HCT116 (cell line): Measurements from ENCODE around the gene PRPH2. TPM values are rescaled to one million over a fixed set of nuclear protein-coding genes. Genes with fewer than 3 reads are reported as not detected.

Source experiments
- ATAC-seq: fragments of 200-7000 bp; cut with Tn5 transposase; 2 replicates; pipeline ENCODE4 v1.9.1; 2020; ENCODE audit warnings: mild to moderate bottlenecking, moderate library complexity
- BruUV-seq: library from RNA; stranded (reverse); fragments of 400-500 nt; replicated peaks from 2 replicates; lab custom pipeline; 2021; lab: Mats Ljungman, UMichigan
- CTCF ChIA-PET: fragments of 300-600 bp; sonication (Branson Sonifier 250); formaldehyde crosslinking; loops from one replicate; lab custom pipeline; 2021; ENCODE audit warnings: antibody characterized with exemption; lab: Charles Lee
- POLR2A ChIA-PET: fragments of 300-600, 350-600 bp; sonication (Branson Sonifier 250); formaldehyde crosslinking; loops from one replicate; lab custom pipeline; 2021; ENCODE audit warnings: antibody characterized with exemption; lab: Charles Lee
- RAD21 ChIA-PET, 2 experiments: fragments of 300-600 bp; sonication (Branson Sonifier 250); formaldehyde crosslinking; loops; one replicate each; lab custom pipeline; 2023; ENCODE audit warnings: low total read pairs in 2 of 2; ENCODE audit not compliant: uncharacterized antibody in 2 of 2, unreplicated experiment in 2 of 2, low non-redundant PET in 1 of 2; lab: Charles Lee
- DNase-seq: peaks from one replicate; pipeline ENCODE4 v3.0.0-alpha.2; 2010; ENCODE audit warnings: low read depth, low spot score
- H2AFZ ChIP-seq: fragments of 200-600 bp; shearing (Covaris generic), sonication (generic); 2 replicates; pipeline ENCODE4 v1.6.1; 2017; ENCODE audit warnings: low read depth, mixed run types, mixed read lengths, antibody characterized with exemption, low read length; ENCODE audit not compliant: poor library complexity, severe bottlenecking
- H3K27ac ChIP-seq: 2 replicates; pipeline ENCODE4 v1.5.1; 2012; ENCODE audit warnings: low read depth, low read length
- H3K27me3 ChIP-seq: fragments of 200-600 bp; sonication (generic); 2 replicates; pipeline ENCODE4 v1.6.1; 2016; ENCODE audit warnings: mixed run types, low read length, mixed read lengths; ENCODE audit not compliant: insufficient read depth
- H3K36me3 ChIP-seq, 2 experiments: fragments of 200-500 bp in 1 of 2; fragments of 200-600 bp in 1 of 2; sonication (Bioruptor generic) in 1 of 2; sonication (generic) in 1 of 2; 2 replicates each; pipeline versions ENCODE4 v1.5.1 to v1.6.1; 2014 to 2016; ENCODE audit warnings: low read length in 2 of 2, inconsistent platforms in 1 of 2, mixed read lengths in 1 of 2, mixed run types in 1 of 2; ENCODE audit not compliant: insufficient read depth in 2 of 2, control insufficient read depth in 1 of 2
- H3K4me1 ChIP-seq, 2 experiments: fragments of 200-600 bp in 1 of 2; sonication (generic) in 1 of 2; 2 replicates each; pipeline versions ENCODE4 v1.5.1 to v1.6.1; 2012 to 2017; ENCODE audit warnings: low read length in 2 of 2, inconsistent platforms in 1 of 2, mild to moderate bottlenecking in 1 of 2, mixed read lengths in 1 of 2, mixed run types in 1 of 2, moderate library complexity in 1 of 2; ENCODE audit not compliant: insufficient read depth in 2 of 2, control insufficient read depth in 1 of 2
- H3K4me2 ChIP-seq: fragments of 200-600 bp; sonication (generic); 2 replicates; pipeline ENCODE4 v1.6.1; 2017; ENCODE audit warnings: mixed run types, low read length, mixed read lengths
- H3K4me3 ChIP-seq, 2 experiments: fragments of 200-600 bp in 1 of 2; sonication (generic) in 1 of 2; replicated peaks in 1 of 2; 2 replicates each; pipeline ENCODE4 v1.5.1; 2011 to 2016; ENCODE audit warnings: low read length in 2 of 2, control low read depth in 1 of 2, low read depth in 1 of 2, mild to moderate bottlenecking in 1 of 2, mixed read lengths in 1 of 2, mixed run types in 1 of 2
- H3K79me2 ChIP-seq: fragments of 200-600 bp; sonication (generic); 2 replicates; pipeline ENCODE4 v1.6.1; 2017; ENCODE audit warnings: mild to moderate bottlenecking, mixed run types, low read length, moderate library complexity, mixed read lengths; ENCODE audit not compliant: insufficient read depth
- H3K9ac ChIP-seq: fragments of 200-600 bp; sonication (generic); 2 replicates; pipeline ENCODE4 v1.6.1; 2016; ENCODE audit warnings: low read length, mixed read lengths
- H3K9me2 ChIP-seq: fragments of 200-600 bp; sonication (generic), shearing (Covaris generic); 2 replicates; pipeline ENCODE4 v1.6.1; 2017; ENCODE audit warnings: mixed run types, mild to moderate bottlenecking, moderate library complexity; ENCODE audit not compliant: insufficient read depth
- H3K9me3 ChIP-seq, 2 experiments: fragments of 200-500 bp in 1 of 2; fragments of 200-600 bp in 1 of 2; sonication (Bioruptor generic) in 1 of 2; sonication (generic) in 1 of 2; 2 replicates each; pipeline ENCODE4 v1.6.1; 2014 to 2017; ENCODE audit warnings: low read length in 2 of 2, mixed read lengths in 2 of 2, inconsistent platforms in 1 of 2, low read depth in 1 of 2, mild to moderate bottlenecking in 1 of 2, mixed run types in 1 of 2, moderate library complexity in 1 of 2; ENCODE audit not compliant: control insufficient read depth in 1 of 2, insufficient read depth in 1 of 2
- H4K20me1 ChIP-seq: fragments of 200-600 bp; sonication (generic), shearing (Covaris generic); 2 replicates; pipeline ENCODE4 v1.6.1; 2017; ENCODE audit warnings: mixed run types, mild to moderate bottlenecking, moderate library complexity; ENCODE audit not compliant: insufficient read depth
- ATF3 ChIP-seq: IDR thresholded peaks from 2 replicates; pipeline ENCODE4 v1.6.1; 2012
- CBX3 ChIP-seq: IDR thresholded peaks from 2 replicates; pipeline ENCODE4 v1.6.1; 2012; ENCODE audit warnings: low read depth
- CEBPB ChIP-seq: IDR thresholded peaks from 2 replicates; pipeline ENCODE4 v1.6.1; 2012; ENCODE audit warnings: low read depth
- EGR1 ChIP-seq: IDR thresholded peaks from 2 replicates; pipeline ENCODE4 v1.6.1; 2012; ENCODE audit warnings: low read depth
- ELF1 ChIP-seq: IDR thresholded peaks from 2 replicates; pipeline ENCODE4 v1.6.1; 2012; ENCODE audit warnings: low read depth, borderline replicate concordance
- EZH2 ChIP-seq: fragments of 200-600 bp; sonication (generic); IDR thresholded peaks from 2 replicates; pipeline ENCODE4 v1.6.1; 2017; ENCODE audit warnings: antibody characterized with exemption, mixed run types
- EZH2phosphoT487 ChIP-seq: fragments of 200-600 bp; IDR thresholded peaks from 2 replicates; pipeline ENCODE4 v1.6.1; 2018; ENCODE audit warnings: antibody characterized with exemption, borderline replicate concordance
- FOSL1 ChIP-seq: IDR thresholded peaks from 2 replicates; pipeline ENCODE4 v1.6.1; 2012; ENCODE audit warnings: low read depth
- JUND ChIP-seq: IDR thresholded peaks from 2 replicates; pipeline ENCODE4 v1.6.1; 2012
- POLR2A ChIP-seq: IDR thresholded peaks from 2 replicates; pipeline ENCODE4 v1.7.0; 2011; ENCODE audit warnings: borderline replicate concordance; ENCODE audit not compliant: insufficient read depth, insufficient read length; ENCODE audit errors: extremely low read depth
- RAD21 ChIP-seq: IDR thresholded peaks from 2 replicates; pipeline ENCODE4 v1.6.1; 2012; ENCODE audit warnings: low read depth, mild to moderate bottlenecking
- SIN3A ChIP-seq: IDR thresholded peaks from 2 replicates; pipeline ENCODE4 v1.6.1; 2012; ENCODE audit warnings: low read depth
- SP1 ChIP-seq: IDR thresholded peaks from 2 replicates; pipeline ENCODE4 v1.6.1; 2012; ENCODE audit warnings: low read depth
- SRF ChIP-seq: IDR thresholded peaks from 2 replicates; pipeline ENCODE4 v1.6.1; 2012; ENCODE audit warnings: low read depth
- TCF7L2 ChIP-seq: IDR thresholded peaks from 2 replicates; pipeline ENCODE4 v1.7.0; 2011; ENCODE audit warnings: borderline replicate concordance, inconsistent platforms; ENCODE audit not compliant: insufficient read depth, insufficient read length; ENCODE audit errors: extremely low read depth
- YY1 ChIP-seq: IDR thresholded peaks from 2 replicates; pipeline ENCODE4 v1.6.1; 2011; ENCODE audit warnings: low read length, low read depth, moderate library complexity, mild to moderate bottlenecking; ENCODE audit not compliant: insufficient replicate concordance; ENCODE audit errors: extremely low read depth
- ZBTB33 ChIP-seq: IDR thresholded peaks from 2 replicates; pipeline ENCODE4 v1.6.1; 2011; ENCODE audit warnings: mild to moderate bottlenecking, low read length, moderate library complexity; ENCODE audit not compliant: insufficient replicate concordance; ENCODE audit errors: extremely low read depth
- ZFX ChIP-seq: fragments of 450-650 bp; IDR thresholded peaks from 2 replicates; pipeline ENCODE4 v1.6.1; 2017
- ZNF274 ChIP-seq: fragments of 200-500 bp; sonication (Bioruptor generic); IDR thresholded peaks from 2 replicates; pipeline ENCODE4 v1.6.1; 2014; ENCODE audit warnings: mild to moderate bottlenecking, low read depth, low read length, inconsistent platforms
- intact Hi-C: fragments of 100-400 bp; cut with micrococcal nuclease; formaldehyde crosslinking; loops from 2 replicates; pipeline ENCODE4 v1.10.0; 2022
- total RNA-seq: library from RNA; stranded (reverse); gene quantifications from one replicate; pipeline ENCODE4 v1.2.1, GENCODE V29; 2021; ENCODE audit not compliant: unreplicated experiment
- TF ChIP-seq, protein P1 (sequence below): IDR thresholded peaks from 2 replicates; pipeline ENCODE4 v1.6.1; 2012

PRPH2 gene
- total RNA-seq, 1 experiment from 2014 or later = not detected

- H3K36me3 ChIP-seq = no peaks in the 10 kb centered on the region
- H4K20me1 ChIP-seq = no peaks in the 10 kb centered on the region
- ATAC-seq = peak; percentile 68
- peak overlapping the region; percentile 43 for H3K4me2 ChIP-seq
- H2AFZ ChIP-seq = no peak overlapping the region
- intact Hi-C loops = no loop called here
- H3K9me3 ChIP-seq = no peaks in the 10 kb centered on the region
- H3K79me2 ChIP-seq = no peaks in the 10 kb centered on the region
- H3K27ac ChIP-seq = no peak overlapping the region
- no peaks in the 10 kb centered on the region for H3K27me3 ChIP-seq
- H3K9ac ChIP-seq = no peak overlapping the region
- POLR2A ChIA-PET = no interaction called here
- H3K4me3 ChIP-seq = no peak overlapping the region
- RAD21 ChIA-PET = no interaction called here
- CTCF ChIA-PET = no interaction called here
- no peaks in the 10 kb centered on the region for H3K9me2 ChIP-seq
- peaks cover 0 to 15% of the 10 kb centered on the region in 2 experiments; a peak in 2 of 4 replicates for H3K4me1 ChIP-seq
- DNase-seq = peak; percentile 36
- BruUV-seq = no TSS peak
- TF ChIP-seq TCF7L2 (no peak), JUND (peak; percentile 20; the same call in 1 of the 2 replicates), CEBPB (no peak), SIN3A (no peak), RAD21 (0 out of 2 replicates have a peak, but pooled peaks have one; percentile 2), EGR1 (no peak), SP1 (no peak), FOSL1 (peak; percentile 45; the same call in 1 of the 2 replicates), EZH2phosphoT487 (no peak), CBX3 (no peak), YY1 (no peak)
- TF ChIP-seq, protein P1, sequence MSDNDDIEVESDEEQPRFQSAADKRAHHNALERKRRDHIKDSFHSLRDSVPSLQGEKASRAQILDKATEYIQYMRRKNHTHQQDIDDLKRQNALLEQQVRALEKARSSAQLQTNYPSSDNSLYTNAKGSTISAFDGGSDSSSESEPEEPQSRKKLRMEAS = no peak
Observed at GRCh38 chr6:42702200-42702599, 20.2 kb downstream of the PRPH2 start.

DNA sequence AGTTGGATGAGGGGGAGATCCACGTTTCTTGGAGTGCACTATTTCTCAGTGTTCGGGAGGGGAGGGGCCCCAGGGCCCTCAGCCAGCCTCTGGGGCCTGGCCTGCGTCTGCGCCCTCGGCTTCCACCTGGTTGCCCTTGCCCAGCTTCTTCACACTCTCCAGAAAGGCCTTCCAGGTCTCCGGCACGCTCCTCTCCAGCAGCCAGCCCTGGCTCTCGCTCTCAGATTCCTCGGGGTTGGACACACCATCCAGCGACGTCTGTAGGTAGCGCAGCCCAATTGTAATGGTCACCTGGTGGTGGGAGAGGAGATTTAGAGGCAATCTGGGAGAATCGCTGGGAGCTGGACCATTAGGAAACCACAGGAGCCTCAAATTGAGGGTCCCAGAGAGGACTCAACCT is 24.2 kb downstream of the PRPH2 start:
- no peaks in the 10 kb centered on the region for H3K79me2 ChIP-seq
- H4K20me1 ChIP-seq = no peaks in the 10 kb centered on the region
- RAD21 ChIA-PET = no interaction called here
- H3K9me3 ChIP-seq = no peaks in the 10 kb centered on the region
- no peak overlapping the region for H3K27ac ChIP-seq
- DNase-seq = no peak
- intact Hi-C loops = no loop called here
- ATAC-seq = no peak
- H3K36me3 ChIP-seq = no peaks in the 10 kb centered on the region
- H3K9me2 ChIP-seq = no peaks in the 10 kb centered on the region
- POLR2A ChIA-PET = no interaction called here
- no peak overlapping the region for H2AFZ ChIP-seq
- H3K4me3 ChIP-seq = no peak overlapping the region
- no peak overlapping the region for H3K9ac ChIP-seq
- no TSS peak for BruUV-seq
- CTCF ChIA-PET = no interaction called here
- no peak overlapping the region for H3K4me2 ChIP-seq
- H3K27me3 ChIP-seq = no peaks in the 10 kb centered on the region
- peaks cover under 1 to 22% of the 10 kb centered on the region in 2 experiments; a peak in 3 of 4 replicates for H3K4me1 ChIP-seq
- TF ChIP-seq SIN3A = no peak
- no peak for TF ChIP-seq EZH2
- no peak for TF ChIP-seq CBX3
- TF ChIP-seq JUND = no peak
- no peak for TF ChIP-seq RAD21
- no peak for TF ChIP-seq EZH2phosphoT487
- no peak for TF ChIP-seq FOSL1
- TF ChIP-seq ZFX = no peak
- TF ChIP-seq, protein P1 = no peak
- TF ChIP-seq POLR2A = no peak
- TF ChIP-seq ELF1 = no peak
- TF ChIP-seq ATF3 = no peak
- TF ChIP-seq SP1 = no peak
- no peak for TF ChIP-seq SRF
- TF ChIP-seq ZNF274 = no peak
- no peak for TF ChIP-seq ZBTB33
